ENCODE results near the gene SNX5. TPM values are rescaled to one million over a fixed set of nuclear protein-coding genes. Genes with fewer than 3 reads are reported as not detected.
A peak's percentile ranks its signal among the peaks of the same experiment; 100 is the strongest.

The SNX5 gene
- total and polyA plus RNA-seq, 2 of the 13 experiments (the other 11 are each of a cell fraction or from before 2014, with no cell fraction given): 664 to 1,040 TPM

DNA sequence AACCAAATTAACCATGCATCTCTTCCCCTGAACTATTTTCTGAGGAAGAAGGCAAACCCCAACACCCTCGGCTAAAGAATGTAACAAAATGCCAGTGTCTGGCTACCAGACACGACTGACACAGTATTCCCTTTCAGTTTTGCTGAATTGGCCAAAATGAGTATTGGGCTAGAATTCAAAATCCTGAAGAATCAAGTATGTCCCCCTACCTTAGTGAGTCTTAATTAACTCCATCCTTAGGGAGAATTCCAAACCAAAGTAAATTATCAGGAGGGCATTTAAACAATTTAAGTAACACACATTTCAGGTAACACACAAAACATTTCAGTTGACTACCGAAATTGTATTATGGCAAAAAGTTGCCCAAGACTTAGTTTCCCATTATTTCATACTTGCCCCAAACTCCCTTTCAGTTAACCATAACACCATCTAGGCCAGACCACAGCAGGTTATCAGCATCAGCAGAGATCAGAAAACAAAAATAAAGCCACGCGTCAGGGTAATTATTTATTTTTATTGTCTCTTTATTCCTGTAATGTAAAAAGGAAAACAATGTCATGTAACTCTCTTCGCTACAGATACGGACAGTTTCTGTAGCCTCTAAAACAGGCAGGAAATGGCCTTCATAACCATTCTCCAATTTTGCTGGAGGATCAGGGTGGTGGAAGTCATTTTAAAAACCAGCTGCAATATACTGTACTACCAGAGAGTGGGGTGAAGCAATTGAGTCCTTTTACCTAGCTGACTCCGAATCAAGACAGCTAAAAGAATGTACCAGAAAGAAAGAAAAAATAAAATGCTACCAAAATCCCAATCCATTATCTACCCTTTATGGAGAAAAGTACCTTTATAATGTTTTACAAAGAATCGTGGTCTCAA lies 1.9 kb downstream of the SNX5 start (continued):
- TF ChIP-seq, protein P1, sequence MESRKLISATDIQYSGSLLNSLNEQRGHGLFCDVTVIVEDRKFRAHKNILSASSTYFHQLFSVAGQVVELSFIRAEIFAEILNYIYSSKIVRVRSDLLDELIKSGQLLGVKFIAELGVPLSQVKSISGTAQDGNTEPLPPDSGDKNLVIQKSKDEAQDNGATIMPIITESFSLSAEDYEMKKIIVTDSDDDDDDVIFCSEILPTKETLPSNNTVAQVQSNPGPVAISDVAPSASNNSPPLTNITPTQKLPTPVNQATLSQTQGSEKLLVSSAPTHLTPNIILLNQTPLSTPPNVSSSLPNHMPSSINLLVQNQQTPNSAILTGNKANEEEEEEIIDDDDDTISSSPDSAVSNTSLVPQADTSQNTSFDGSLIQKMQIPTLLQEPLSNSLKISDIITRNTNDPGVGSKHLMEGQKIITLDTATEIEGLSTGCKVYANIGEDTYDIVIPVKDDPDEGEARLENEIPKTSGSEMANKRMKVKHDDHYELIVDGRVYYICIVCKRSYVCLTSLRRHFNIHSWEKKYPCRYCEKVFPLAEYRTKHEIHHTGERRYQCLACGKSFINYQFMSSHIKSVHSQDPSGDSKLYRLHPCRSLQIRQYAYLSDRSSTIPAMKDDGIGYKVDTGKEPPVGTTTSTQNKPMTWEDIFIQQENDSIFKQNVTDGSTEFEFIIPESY (CRISPR knock-in tag; IDR thresholded peaks at IDR 0.05): no peak
- TF ChIP-seq, protein P2, sequence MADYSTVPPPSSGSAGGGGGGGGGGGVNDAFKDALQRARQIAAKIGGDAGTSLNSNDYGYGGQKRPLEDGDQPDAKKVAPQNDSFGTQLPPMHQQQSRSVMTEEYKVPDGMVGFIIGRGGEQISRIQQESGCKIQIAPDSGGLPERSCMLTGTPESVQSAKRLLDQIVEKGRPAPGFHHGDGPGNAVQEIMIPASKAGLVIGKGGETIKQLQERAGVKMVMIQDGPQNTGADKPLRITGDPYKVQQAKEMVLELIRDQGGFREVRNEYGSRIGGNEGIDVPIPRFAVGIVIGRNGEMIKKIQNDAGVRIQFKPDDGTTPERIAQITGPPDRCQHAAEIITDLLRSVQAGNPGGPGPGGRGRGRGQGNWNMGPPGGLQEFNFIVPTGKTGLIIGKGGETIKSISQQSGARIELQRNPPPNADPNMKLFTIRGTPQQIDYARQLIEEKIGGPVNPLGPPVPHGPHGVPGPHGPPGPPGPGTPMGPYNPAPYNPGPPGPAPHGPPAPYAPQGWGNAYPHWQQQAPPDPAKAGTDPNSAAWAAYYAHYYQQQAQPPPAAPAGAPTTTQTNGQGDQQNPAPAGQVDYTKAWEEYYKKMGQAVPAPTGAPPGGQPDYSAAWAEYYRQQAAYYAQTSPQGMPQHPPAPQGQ (CRISPR knock-in tag; IDR thresholded peaks at IDR 0.05; ENCODE audit: borderline replicate concordance): no peak
- no peak for TF ChIP-seq ZNF747 (CRISPR knock-in tag; IDR thresholded peaks at IDR 0.05; ENCODE audit: borderline replicate concordance)
- no peak for TF ChIP-seq ZBTB38 (CRISPR knock-in tag; IDR thresholded peaks at IDR 0.05)
- no peak for TF ChIP-seq ZBTB7A (CRISPR knock-in tag; IDR thresholded peaks at IDR 0.05)
- TF ChIP-seq POLR2A (IDR thresholded peaks at IDR 0.05; ENCODE audit: insufficient read depth in 1 of 2, low read depth in 2 of 2, low read length in 2 of 2): peak in 1 of 2 experiments; percentile 7; a peak in 1 of 4 replicates
- TF ChIP-seq, protein P3, sequence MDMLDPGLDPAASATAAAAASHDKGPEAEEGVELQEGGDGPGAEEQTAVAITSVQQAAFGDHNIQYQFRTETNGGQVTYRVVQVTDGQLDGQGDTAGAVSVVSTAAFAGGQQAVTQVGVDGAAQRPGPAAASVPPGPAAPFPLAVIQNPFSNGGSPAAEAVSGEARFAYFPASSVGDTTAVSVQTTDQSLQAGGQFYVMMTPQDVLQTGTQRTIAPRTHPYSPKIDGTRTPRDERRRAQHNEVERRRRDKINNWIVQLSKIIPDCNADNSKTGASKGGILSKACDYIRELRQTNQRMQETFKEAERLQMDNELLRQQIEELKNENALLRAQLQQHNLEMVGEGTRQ (IDR thresholded peaks at IDR 0.05; ENCODE audit: low read depth, low read length): no peak
- TF ChIP-seq, protein P3 (CRISPR knock-in tag; IDR thresholded peaks at IDR 0.05; ENCODE audit: borderline replicate concordance): no peak
- no peak for TF ChIP-seq HOXA7 (CRISPR knock-in tag; IDR thresholded peaks at IDR 0.05)
- TF ChIP-seq U2AF1 (optimal IDR thresholded peaks at IDR 0.05; ENCODE audit: low read depth, low read length): no peak
- TF ChIP-seq ATAD3A (CRISPR knock-in tag; IDR thresholded peaks at IDR 0.05): no peak
- TF ChIP-seq, protein P4, sequence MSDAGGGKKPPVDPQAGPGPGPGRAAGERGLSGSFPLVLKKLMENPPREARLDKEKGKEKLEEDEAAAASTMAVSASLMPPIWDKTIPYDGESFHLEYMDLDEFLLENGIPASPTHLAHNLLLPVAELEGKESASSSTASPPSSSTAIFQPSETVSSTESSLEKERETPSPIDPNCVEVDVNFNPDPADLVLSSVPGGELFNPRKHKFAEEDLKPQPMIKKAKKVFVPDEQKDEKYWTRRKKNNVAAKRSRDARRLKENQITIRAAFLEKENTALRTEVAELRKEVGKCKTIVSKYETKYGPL (CRISPR knock-in tag; IDR thresholded peaks at IDR 0.05): no peak
- TF ChIP-seq ZNF75D (CRISPR knock-in tag; IDR thresholded peaks at IDR 0.05; ENCODE audit: borderline replicate concordance): no peak
- TF ChIP-seq, protein P5, sequence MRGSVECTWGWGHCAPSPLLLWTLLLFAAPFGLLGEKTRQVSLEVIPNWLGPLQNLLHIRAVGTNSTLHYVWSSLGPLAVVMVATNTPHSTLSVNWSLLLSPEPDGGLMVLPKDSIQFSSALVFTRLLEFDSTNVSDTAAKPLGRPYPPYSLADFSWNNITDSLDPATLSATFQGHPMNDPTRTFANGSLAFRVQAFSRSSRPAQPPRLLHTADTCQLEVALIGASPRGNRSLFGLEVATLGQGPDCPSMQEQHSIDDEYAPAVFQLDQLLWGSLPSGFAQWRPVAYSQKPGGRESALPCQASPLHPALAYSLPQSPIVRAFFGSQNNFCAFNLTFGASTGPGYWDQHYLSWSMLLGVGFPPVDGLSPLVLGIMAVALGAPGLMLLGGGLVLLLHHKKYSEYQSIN (CRISPR knock-in tag; IDR thresholded peaks at IDR 0.05; ENCODE audit: borderline replicate concordance): no peak
- TF ChIP-seq RXRB (CRISPR knock-in tag; IDR thresholded peaks at IDR 0.05; ENCODE audit: borderline replicate concordance): no peak
- TF ChIP-seq, protein P6, sequence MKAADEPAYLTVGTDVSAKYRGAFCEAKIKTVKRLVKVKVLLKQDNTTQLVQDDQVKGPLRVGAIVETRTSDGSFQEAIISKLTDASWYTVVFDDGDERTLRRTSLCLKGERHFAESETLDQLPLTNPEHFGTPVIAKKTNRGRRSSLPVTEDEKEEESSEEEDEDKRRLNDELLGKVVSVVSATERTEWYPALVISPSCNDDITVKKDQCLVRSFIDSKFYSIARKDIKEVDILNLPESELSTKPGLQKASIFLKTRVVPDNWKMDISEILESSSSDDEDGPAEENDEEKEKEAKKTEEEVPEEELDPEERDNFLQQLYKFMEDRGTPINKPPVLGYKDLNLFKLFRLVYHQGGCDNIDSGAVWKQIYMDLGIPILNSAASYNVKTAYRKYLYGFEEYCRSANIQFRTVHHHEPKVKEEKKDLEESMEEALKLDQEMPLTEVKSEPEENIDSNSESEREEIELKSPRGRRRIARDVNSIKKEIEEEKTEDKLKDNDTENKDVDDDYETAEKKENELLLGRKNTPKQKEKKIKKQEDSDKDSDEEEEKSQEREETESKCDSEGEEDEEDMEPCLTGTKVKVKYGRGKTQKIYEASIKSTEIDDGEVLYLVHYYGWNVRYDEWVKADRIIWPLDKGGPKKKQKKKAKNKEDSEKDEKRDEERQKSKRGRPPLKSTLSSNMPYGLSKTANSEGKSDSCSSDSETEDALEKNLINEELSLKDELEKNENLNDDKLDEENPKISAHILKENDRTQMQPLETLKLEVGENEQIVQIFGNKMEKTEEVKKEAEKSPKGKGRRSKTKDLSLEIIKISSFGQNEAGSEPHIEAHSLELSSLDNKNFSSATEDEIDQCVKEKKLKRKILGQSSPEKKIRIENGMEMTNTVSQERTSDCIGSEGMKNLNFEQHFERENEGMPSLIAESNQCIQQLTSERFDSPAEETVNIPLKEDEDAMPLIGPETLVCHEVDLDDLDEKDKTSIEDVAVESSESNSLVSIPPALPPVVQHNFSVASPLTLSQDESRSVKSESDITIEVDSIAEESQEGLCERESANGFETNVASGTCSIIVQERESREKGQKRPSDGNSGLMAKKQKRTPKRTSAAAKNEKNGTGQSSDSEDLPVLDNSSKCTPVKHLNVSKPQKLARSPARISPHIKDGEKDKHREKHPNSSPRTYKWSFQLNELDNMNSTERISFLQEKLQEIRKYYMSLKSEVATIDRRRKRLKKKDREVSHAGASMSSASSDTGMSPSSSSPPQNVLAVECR (CRISPR knock-in tag; IDR thresholded peaks at IDR 0.05; ENCODE audit: borderline replicate concordance): no peak
